Measurements from ENCODE around the gene RNF40. TPM values are rescaled to one million over a fixed set of nuclear protein-coding genes. Genes with fewer than 3 reads are reported as not detected.

Gene RNF40
- total RNA-seq, 1 donor from 2014 or later, result 155 TPM

DNA sequence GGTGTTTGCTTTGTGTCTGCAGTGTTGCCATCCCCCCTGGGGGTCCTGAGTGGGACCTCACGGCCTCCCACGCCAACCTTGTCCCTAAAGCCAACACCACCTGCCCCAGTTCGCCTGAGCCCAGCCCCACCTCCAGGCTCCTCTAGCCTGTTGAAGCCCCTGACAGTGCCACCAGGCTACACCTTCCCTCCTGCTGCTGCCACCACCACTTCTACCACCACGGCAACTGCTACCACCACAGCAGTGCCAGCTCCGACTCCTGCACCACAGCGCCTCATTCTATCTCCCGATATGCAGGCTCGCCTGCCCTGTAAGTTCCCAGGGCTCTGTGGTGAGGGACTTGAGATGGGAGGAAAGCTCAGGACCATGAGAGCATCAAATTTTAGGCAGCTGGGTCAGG lies 41.0 kb upstream of the RNF40 start:
- H3K27me3 Mint-ChIP-seq, result no peaks in the 10 kb centered on the region
- no peaks in the 10 kb centered on the region for H3K9me3 Mint-ChIP-seq (ENCODE audit: low read depth)
- no peak overlapping the region for H3K4me3 Mint-ChIP-seq (ENCODE audit: low read depth)
- no peak for DNase-seq (ENCODE audit: low spot score, unreplicated experiment)
- peaks cover 1% of the 10 kb centered on the region for H3K4me1 Mint-ChIP-seq (ENCODE audit: low read depth)
- TF ChIP-seq, protein P1, sequence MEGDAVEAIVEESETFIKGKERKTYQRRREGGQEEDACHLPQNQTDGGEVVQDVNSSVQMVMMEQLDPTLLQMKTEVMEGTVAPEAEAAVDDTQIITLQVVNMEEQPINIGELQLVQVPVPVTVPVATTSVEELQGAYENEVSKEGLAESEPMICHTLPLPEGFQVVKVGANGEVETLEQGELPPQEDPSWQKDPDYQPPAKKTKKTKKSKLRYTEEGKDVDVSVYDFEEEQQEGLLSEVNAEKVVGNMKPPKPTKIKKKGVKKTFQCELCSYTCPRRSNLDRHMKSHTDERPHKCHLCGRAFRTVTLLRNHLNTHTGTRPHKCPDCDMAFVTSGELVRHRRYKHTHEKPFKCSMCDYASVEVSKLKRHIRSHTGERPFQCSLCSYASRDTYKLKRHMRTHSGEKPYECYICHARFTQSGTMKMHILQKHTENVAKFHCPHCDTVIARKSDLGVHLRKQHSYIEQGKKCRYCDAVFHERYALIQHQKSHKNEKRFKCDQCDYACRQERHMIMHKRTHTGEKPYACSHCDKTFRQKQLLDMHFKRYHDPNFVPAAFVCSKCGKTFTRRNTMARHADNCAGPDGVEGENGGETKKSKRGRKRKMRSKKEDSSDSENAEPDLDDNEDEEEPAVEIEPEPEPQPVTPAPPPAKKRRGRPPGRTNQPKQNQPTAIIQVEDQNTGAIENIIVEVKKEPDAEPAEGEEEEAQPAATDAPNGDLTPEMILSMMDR (IDR thresholded peaks at IDR 0.05; ENCODE audit: unreplicated experiment), result no peak
- peaks cover 45% of the 10 kb centered on the region for H3K36me3 Mint-ChIP-seq (ENCODE audit: insufficient read depth)
- no peak overlapping the region for H3K27ac Mint-ChIP-seq

DNA sequence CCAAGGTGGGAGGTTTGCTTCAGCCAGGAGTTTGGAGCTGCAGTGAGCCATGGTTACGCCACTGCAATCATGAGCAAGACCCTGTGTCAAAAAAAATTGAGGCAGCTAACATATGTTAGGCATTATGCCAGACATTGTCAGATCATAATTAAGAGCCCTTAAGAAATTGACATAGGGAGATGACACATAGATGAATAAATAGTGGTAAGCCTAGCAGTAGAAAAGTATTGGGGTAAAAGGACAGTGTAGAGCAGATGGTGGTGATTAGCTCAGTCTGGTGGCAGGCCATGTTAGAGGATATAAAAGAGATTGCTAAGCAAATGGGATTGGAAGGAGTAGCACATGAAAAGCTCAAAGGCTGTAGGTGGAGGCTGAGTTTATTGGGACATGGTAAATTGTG lies 40.5 kb upstream of the RNF40 start:
- H3K4me1 Mint-ChIP-seq (ENCODE audit: low read depth), result peaks cover 1% of the 10 kb centered on the region

DNA sequence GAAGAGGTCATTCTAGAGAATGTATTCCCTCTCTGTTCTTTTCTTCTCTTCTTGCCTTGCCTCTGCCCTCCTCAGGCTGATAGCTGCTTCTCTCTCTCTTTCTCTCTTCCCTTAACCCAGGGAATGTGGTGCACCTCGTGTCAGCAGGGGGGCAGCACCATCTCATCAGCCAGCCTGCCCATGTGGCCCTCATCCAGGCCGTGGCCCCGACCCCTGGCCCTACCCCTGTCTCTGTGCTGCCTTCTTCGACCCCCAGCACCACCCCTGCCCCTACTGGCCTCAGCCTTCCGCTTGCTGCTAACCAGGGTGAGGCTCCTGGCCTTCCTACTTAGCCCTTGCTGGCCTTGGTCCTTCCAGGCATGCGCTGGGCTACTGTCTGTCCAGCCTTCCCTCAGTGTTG lies 39.7 kb upstream of the RNF40 start:
- H3K27ac Mint-ChIP-seq, result peak overlapping the region; percentile 73

More for the DNA sequence above, 40.5 kb upstream of the RNF40 start:
- Mint-ChIP-seq H3K9me3 (ENCODE audit: low read depth) (no peaks in the 10 kb centered on the region), H3K27me3 (no peaks in the 10 kb centered on the region), H3K36me3 (ENCODE audit: insufficient read depth) (peaks cover 41% of the 10 kb centered on the region), H3K27ac (no peak overlapping the region), H3K4me3 (ENCODE audit: low read depth) (no peak overlapping the region)
- TF ChIP-seq, protein P1 (IDR thresholded peaks at IDR 0.05; ENCODE audit: unreplicated experiment), result no peak
- no peak for DNase-seq (ENCODE audit: low spot score, unreplicated experiment)

DNA sequence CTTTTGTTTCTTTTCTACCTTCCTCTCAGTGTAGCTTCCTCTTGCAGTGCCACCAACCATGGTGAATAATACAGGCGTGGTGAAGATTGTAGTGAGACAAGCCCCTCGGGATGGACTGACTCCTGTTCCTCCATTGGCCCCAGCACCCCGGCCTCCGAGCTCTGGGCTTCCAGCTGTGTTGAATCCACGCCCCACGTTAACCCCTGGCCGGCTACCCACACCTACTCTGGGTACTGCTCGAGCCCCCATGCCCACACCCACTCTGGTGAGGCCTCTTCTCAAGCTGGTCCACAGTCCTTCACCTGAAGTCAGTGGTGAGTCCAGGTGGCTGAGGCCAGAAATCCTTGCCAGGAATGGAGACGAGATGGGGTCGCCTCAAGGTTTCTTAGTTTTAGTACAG lies 39.2 kb upstream of the RNF40 start:
- H3K4me1 Mint-ChIP-seq (ENCODE audit: low read depth), result peaks cover 1% of the 10 kb centered on the region
- no peak overlapping the region for H3K4me3 Mint-ChIP-seq (ENCODE audit: low read depth)
- no peaks in the 10 kb centered on the region for H3K27me3 Mint-ChIP-seq
- peak overlapping the region; percentile 73 for H3K27ac Mint-ChIP-seq
- H3K9me3 Mint-ChIP-seq (ENCODE audit: low read depth), result no peaks in the 10 kb centered on the region
- TF ChIP-seq, protein P1 (IDR thresholded peaks at IDR 0.05; ENCODE audit: unreplicated experiment), result no peak
- H3K36me3 Mint-ChIP-seq (ENCODE audit: insufficient read depth), result peaks cover 37% of the 10 kb centered on the region
- DNase-seq (ENCODE audit: low spot score, unreplicated experiment), result no peak

More for the DNA sequence above, 39.7 kb upstream of the RNF40 start:
- Mint-ChIP-seq H3K4me3 (ENCODE audit: low read depth) (no peak overlapping the region), H3K4me1 (ENCODE audit: low read depth) (peaks cover 1% of the 10 kb centered on the region), H3K36me3 (ENCODE audit: insufficient read depth) (peaks cover 37% of the 10 kb centered on the region), H3K9me3 (ENCODE audit: low read depth) (no peaks in the 10 kb centered on the region), H3K27me3 (no peaks in the 10 kb centered on the region)
- no peak for DNase-seq (ENCODE audit: low spot score, unreplicated experiment)
- TF ChIP-seq, protein P1 (IDR thresholded peaks at IDR 0.05; ENCODE audit: unreplicated experiment), result no peak

DNA sequence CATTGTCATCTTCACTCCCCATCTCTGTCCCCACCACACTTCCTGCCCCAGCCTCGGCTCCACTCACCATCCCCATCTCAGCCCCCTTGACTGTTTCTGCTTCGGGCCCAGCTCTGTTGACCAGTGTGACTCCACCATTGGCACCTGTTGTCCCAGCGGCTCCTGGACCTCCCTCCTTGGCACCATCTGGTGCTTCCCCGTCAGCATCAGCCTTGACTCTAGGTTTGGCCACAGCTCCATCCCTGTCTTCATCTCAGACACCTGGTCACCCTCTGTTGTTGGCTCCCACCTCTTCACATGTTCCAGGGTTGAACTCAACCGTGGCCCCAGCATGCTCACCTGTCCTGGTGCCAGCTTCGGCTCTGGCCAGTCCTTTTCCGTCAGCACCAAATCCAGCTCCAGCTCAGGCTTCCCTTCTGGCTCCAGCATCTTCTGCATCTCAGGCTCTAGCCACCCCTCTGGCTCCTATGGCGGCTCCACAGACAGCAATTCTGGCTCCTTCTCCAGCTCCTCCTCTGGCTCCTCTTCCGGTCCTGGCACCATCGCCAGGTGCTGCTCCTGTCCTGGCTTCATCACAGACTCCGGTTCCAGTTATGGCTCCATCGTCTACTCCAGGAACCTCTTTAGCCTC lies 38.3 kb upstream of the RNF40 start:
- H3K36me3 Mint-ChIP-seq (ENCODE audit: insufficient read depth), result peaks cover 43% of the 10 kb centered on the region
- peaks cover 1% of the 10 kb centered on the region for H3K4me1 Mint-ChIP-seq (ENCODE audit: low read depth)
- H3K27me3 Mint-ChIP-seq, result no peaks in the 10 kb centered on the region
- no peaks in the 10 kb centered on the region for H3K9me3 Mint-ChIP-seq (ENCODE audit: low read depth)
- no peak for DNase-seq (ENCODE audit: low spot score, unreplicated experiment)
- peak overlapping the region; percentile 15 for H3K27ac Mint-ChIP-seq
- TF ChIP-seq, protein P1 (IDR thresholded peaks at IDR 0.05; ENCODE audit: unreplicated experiment), result no peak
- H3K4me3 Mint-ChIP-seq (ENCODE audit: low read depth), result no peak overlapping the region
